HG03045 (cell line): ENCODE results near the gene MXRA7.

Experiments
- ATAC-seq: cut with Tn5 transposase; IDR thresholded peaks from one replicate; pipeline ENCODE4 v1.9.1; 2021; ENCODE audit warnings: mild to moderate bottlenecking, moderate library complexity; ENCODE audit not compliant: unreplicated experiment

The MXRA7 gene

DNA sequence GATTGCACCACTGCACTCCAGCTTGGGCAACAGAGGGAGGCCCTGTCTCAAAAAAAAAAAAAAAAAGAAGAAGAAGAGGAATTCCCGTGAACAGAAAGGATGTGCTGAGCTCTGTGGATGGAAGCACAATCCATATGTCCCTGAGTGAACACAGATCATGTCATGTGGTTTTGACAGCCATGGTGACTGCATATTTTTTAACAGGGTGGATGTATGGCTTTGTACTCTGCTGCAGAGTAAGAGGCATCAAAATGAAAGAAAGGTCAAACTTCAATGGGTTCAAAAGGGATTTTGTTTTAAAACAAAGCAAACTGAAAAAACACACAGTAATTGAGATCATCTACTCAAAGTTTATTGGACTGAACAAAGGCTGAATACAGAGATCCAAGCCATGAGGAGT lies 31.5 kb downstream of the MXRA7 start:
- no peak for ATAC-seq

DNA sequence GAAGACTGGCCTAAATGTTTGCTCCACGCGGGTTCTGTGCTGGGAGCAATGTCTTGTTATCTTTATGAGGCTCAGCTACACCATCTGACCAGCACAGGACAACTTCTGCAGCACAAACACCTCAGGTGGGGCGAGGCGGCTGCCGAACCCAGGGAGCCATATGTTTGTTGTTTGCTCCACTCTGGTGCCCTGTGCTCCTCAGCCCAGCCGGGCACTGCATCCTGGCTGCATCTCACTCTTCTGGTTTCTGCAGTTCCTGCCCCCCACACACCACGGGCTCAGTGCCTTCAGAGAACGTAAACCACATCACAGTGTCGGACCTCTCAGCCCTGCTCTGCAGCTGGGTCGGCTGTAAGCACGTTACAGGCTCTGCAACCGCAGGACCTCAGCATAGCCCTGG lies 32.4 kb downstream of the MXRA7 start:
- no peak for ATAC-seq

DNA sequence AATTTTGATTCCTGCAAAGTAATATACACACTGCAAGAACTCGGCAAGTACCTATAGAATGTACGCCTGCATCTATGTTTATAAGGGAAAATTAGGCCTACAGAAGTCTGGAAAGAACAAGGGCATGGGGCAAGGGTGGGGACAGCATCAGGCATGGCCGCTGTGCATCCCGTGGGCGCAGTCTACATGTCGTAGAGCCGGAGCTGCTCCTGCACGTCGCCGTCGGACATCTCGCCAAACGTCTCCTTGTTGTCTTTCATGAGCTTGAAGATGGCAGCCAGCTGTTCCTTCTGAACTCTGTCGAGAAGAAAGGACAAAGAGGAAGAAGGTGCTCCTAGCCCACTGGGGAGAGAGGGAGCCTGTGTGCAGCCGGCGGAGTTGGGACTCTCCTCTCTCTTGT lies 33.4 kb downstream of the MXRA7 start:
- ATAC-seq = no peak

DNA sequence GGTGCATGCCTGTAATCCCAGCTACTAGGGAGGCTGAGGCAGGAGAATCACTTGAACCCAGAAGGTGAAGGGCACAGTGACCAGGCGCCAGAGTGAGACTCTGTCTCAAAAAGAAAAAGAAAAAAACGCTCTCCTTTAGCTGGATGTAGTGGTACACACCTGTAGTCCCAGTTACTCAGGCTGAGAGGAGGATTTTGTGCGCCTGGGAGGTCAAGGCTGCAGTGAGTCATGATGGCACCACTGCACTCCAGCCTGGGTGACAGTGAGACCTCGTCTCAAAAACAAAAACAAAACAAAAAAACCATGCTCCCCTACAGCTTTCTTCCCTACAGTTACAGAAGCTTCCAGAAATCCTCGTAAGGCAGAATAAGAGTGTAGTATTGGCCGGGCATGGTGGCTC lies 34.1 kb downstream of the MXRA7 start:
- ATAC-seq = no peak

DNA sequence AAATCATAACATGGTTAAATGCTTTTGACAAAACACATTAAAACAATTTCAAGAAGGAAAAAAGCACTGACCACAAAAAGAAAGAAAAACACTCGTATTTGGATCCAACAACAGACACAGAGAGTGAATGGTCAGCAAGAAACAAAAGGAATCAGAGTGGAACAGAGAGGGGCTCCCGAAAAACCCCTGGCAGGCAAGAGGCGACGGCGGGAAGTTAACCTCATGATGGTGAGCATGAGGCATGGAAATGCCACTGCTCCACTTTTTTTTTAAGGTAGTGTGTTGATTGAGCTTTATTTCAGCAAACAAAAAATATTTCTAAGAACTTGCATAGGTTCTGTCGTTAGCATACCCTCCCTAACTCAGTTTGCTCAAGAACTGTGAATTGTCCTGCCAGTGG lies 35.1 kb downstream of the MXRA7 start:
- no peak for ATAC-seq

DNA sequence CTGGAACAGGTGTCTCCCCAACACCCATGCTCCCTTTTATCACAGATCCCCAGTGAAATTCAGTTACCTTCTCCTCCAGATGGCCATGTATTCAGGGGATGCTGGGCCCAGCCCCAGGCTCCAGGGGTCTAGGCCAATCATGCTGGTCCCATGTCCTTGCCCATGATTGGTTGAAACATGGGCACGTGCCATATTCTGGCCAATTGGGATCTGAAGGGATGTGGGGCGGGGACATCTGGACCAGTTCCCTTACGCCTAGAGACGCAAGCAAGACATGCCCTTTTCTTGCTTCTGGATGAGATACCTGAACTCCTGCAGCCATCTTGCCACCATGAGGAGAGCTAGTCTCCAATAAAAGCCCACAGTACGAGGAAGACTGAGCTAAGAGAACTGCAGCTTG lies 36.2 kb downstream of the MXRA7 start:
- ATAC-seq = no peak

DNA sequence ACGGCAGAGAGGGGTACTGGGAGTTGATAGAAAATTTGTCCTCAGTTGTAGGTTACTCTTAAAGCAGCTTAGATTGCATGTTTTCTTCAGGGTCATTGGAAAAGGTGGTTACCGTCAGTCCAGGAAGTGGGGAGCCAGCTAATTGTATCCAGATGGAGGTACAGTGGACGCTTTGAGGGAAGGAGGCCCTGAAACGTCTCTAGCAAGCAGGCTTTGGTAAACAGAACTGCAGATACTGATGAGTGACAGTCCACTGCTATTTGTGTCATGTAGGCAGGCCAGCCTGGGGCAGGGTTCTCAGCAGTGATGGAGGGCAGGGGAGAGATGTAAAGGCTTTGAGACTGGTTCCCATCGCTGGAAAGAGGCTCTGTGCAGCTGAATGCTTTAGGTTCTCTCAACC lies 37.0 kb downstream of the MXRA7 start:
- ATAC-seq = no peak

DNA sequence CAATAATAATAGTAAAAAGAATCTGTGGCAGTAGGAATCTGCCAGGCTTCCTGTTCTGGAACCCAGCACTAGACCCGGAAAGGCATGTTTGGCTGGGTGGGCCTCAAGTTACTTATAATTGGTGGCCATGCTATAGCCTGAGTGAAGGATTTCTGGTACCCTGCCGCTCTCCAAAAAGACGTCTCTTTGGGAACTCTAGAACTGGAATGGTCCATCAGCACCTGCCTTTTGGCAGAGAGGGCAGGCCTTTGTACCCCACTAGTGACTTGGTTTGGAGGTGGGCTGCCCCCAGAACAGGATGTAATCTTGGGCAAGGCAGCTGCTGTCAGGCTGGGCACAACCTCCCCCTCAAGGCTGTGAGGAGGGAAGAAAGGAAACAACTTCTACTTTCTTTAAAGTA lies 37.9 kb downstream of the MXRA7 start:
- ATAC-seq = no peak

DNA sequence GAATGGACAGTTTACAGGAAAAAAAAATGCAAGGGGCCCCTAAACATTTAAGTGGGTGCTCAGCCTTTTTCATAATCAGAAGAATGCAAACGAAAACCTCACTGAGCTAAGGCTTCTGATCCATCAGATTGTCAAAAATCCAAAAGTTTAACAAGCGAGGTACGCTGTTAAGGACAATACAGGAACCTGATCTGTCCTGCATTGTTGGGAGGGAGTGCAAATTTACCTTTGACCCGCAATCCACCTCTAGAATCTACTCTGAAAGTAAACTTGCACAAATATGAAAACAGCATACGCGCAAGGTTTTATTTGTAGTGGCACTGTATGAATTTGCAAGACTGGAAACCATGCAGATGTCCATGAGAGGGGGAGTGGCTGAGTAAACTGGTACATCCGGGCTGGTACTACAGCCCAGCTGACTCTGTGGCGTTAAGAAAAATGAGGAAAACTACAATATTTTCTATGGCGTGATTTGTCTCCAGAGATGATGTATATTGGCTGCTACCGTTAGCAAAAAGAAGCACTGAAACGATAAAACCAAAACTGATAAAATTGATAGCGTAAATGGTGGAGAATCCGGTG lies 38.4 kb downstream of the MXRA7 start:
- no peak for ATAC-seq

DNA sequence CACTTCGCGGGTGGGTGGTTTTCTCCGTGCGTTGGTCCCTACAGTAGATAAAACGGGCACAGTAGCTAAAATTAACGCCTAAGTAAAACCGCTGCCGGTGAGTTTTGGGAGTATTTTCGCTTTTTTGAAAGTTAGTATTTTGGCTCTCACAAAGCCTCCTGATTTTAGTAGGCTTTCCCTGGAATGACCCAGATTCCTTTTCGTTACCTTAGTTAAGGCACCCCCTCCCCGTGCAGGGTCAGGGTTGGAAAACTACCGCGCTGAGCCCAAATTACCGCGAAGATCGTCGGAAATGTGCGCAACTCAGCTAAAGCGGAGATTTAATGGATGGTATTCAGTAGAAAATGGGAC lies 38.9 kb downstream of the MXRA7 start:
- no peak for ATAC-seq

DNA sequence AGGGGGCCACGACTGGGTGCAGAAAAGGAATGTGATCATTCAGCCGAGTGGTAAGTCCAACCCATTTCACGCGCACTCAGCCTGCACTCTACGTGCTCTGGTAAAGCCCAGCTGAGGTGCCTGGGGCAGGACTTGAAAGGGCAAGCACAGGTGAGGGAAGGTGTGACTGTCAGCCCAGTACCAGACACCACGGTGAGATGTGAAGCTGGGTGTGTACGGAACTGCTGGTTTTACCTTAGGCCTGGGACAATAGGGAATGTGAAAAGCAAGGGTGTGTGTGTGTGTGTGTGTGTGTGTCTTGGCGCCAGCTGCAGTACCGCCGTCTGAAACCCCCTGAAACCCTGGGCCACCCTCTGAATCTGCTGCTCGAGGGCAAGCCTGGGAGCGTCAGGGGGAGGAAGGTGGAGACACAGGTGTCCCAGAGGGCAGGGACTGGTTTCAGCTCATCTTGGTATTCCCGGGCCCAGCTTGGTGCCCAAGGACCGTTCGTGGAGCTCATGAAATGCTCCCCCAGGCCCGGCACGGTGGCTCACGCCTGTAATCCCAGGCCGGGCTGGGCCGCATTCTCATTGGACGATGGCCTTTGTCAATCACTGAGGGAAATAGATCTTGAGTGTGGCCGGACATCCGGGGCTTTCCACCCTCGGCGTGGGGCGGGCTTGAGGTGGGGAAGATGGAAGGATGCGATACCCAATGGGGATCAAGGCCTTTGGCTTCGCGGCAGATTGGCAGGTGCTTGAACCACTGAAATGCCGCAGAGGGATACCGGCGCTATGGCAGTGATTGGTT lies 39.4 kb downstream of the MXRA7 start:
- ATAC-seq = peak; percentile 97

DNA sequence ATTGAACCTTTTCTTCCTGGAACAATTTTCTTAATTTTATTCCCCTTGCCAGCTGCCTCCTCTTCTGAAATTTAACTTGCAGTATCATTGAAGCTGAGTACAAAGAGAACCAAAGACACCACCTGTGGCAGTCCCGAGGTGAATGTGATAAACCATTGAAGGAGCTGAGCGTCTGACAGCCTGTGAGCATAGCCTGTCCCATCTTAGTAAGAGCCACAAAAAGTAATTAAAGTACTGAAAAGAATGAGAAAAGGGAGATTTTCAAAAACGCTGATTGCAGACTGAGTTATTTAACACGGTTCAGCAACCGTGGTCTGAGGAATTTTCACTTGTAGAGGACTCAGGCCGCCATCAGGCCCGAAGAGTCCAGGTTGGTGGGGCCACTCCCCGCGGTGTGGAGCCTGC lies 40.0 kb downstream of the MXRA7 start:
- no peak for ATAC-seq

DNA sequence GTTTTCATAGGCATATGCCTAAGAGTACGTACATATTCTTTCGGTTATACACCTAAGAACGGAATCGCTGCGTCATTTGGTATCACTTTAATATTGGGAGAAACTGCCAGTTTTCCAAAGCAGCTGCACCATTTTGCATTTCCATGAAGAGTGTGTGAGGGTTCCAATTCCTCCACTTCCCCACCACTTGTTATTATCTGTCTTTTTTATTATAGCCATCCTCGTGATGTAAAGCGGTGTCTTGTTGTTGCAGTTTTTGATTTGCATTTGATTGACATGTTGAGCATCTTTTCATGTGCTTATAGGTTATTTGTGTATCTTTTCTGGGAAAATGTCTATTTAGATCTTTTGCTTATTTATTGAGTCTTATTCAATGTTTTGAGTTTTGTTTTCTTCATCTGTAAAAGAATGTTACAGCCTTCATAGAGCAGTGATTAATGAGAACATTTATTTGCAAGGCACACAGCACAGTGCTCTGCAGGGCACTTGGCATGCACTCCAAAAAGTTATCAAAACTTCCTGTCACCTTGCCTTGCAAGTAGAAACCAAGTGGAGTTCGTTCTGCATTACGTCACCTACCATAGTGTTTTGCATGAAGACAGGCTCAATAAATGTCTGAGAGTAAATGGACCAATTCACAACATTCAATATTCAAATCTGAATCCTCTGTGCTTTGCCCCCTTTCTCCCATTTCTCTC lies 40.6 kb downstream of the MXRA7 start:
- ATAC-seq = no peak

DNA sequence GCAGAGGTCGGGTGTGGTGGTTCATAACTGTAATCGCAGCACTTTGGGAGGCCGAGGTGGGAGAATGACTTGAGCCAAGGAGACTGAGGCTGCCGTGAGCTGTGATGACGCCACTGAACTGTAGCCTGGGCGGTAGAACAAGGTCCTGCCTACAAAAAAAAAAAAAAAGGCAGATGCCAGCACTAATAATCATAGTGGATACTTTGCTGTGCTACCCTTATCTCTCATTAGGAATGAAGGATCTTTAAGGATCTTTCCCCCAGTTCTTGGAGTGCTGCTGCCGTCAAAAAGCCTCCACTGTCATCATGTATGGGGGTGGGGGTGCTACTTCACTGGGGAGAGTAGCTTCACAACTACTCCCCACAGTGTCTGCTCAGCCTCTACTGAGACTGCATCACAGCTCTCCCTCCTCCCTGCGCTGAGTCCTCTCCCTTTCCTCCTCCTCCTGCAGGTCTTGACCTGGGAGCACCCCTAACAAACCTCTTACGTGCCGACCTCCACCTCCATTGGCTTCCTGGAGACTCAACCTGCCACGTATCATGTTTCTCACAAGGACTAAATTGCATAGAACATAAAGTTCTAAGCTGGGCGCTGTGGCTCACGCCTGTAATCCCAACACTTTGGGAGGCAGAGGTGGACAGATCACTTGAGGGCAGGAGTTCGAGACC lies 42.8 kb downstream of the MXRA7 start:
- ATAC-seq = no peak

DNA sequence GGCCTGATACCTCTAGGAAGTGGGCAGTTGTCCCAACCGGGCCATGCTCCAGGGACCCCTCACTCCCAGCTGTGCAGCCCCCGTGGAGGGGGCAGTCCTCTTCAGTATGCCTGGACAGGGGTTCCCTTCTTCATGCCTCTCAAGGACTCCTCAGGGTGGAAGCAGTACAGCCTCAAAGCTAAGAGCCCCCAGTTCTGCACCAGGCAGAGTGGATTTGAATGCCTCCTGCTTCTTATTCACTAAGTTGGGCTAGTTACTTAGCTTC lies 43.3 kb downstream of the MXRA7 start:
- no peak for ATAC-seq

DNA sequence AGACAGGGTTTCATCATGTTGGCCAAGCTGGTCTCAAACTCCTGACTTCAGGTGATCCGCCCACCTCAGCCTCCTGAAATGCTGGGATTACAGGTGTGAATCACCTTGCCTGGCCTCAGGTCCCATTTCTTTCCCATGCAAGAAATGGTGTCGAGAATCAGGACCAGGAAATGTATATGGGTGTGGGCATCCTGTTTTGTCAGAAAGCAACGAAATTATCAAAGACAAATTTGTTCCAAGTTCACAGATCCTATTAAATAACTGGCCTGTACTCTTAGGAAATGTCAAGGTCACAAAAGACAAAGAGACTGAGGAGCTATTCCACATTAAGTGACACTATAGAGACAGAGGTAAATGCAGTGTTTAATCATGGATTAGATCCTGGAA lies 50.1 kb downstream of the MXRA7 start:
- no peak for ATAC-seq

DNA sequence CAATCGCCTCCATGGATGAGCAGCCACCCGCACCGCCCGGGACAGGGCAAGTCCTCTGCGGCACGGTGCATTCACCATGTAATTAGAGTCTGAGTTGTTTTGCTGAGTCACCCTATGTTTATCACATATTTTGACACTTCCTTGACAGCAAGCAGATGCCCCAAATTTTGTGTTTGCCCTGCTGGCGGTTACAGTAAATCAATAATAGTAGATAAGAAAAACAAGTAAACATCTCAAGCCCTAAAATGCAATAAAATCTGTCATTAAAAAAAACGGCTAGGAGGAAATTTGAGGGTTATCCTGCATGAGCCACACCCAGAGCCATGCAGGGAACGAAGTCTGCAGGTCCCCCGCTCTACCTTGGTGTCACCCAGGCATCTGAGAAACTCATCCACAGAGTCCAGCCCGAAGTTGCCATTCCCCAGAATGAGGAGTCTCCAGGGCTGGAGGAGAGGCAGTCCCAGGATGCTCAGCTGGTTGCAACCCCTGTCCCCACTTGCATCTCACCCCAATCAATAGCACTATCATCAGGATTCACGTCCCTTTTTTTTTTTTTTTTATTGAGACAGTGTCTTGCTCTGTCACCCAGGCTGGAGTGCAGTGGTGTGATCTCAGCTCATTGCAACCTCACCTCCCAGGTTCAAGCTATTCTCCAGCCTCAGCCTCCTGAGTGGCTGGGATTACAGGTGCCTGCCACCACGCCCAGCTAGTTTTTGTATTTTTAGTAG lies 50.7 kb downstream of the MXRA7 start:
- no peak for ATAC-seq

DNA sequence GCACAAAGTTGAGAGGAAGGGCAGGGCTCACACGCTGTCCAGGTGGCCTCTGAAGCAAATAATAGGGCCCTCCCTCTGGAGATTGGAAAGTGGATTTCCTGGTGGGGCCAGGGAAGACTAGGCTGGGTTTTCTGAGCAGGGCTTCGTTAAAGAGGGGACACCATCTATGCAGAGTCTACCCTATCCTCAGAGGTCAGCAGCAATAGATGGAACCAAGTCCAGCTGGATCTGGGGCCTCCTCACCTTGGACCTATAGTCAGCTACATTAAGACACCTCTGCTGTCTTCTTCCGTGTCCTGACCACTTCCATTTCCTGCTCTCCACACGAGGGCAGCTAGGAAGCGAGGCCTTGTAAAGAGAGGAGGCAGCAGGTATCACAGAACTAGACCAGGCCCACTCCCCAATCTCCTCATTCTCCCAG lies 52.5 kb downstream of the MXRA7 start:
- ATAC-seq = no peak

DNA sequence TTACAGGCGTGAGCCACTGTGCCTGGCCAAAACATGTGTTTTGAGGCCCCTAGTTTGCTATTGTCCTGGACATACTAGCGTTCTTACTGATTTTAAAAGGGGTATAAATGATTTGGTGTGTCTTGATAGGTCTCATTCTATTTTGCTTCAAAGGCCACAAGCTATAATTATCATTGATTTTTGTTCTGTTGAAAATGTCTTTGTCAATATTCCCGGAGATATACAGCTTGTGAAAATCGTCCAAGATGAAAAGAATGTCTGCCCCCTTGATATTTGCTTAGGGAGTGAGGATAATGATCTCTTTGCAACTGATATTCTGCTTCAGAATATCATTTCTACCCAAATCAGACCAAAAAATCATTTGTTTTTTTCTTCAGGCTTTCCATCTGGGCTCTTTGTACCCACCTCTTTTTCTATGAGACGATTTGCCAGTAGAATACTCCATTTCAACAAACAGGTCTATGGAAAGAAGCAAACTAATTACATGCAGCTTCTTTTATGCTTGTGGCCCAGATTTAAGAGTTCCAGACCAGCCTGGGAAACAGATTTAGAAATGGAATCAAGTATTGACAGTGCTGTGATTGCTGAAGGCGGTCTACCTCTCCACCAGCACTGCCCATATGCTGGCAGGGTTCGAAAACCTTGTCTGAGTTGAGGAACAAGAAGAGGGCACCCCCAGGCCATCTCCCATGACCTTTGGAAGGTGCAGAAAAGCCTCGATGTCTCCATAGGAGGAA lies 53.1 kb downstream of the MXRA7 start:
- no peak for ATAC-seq

DNA sequence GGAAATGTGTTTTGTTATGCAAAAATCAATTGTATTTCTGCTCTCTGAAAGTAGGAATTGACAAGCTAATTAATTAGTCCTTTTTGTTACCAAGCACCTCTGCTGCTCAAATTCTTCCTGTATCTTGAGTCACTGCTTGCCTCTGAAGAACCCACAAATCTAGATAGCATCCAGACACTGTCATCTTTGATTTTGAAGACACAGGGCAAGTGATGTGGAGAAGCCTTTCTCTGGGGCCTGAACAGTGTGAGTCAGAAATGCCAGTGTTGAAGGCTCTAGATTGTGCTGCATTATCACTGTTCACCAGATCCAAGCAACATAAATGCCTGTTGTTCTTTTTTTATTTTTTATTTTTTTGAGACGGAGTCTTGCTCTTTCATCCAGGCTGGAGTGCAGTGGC lies 56.4 kb downstream of the MXRA7 start:
- no peak for ATAC-seq

DNA sequence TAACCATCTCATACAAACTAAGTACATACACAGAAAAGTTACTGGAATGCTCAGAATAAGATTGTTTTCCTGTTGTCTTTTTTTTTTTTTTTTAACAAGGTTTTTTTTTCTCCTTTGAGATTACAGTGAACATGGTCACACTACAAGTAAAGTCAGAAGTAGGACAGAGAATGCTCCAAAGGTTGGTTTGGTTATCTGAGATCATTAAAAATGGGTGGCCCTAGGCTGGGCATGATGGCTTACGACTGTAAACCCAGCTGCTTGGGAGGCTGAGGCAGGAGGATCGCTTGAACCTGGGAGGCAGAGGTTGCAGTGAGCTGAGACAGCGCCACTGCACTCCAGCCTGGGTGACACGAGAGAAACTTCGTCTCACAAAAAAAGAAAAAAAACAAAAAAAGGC lies 60.3 kb downstream of the MXRA7 start:
- ATAC-seq = no peak
